Astrocyte (in vitro differentiated cells and primary cell): ENCODE measurements around the gene DNASE1L3. TPM values are rescaled to one million over a fixed set of nuclear protein-coding genes. Genes with fewer than 3 reads are reported as not detected.

Experiments
- DNase-seq: peaks from one replicate; pipeline ENCODE4 v3.0.0-alpha.2; 2010; ENCODE audit warnings: low read depth
- FAIRE-seq: peaks from 2 replicates; lab custom pipeline; 2011; peaks lifted over from hg19 to GRCh38; lab: Jason Lieb, UNC
- H2AFZ ChIP-seq: 2 replicates; pipeline ENCODE4 v1.6.0; 2012; ENCODE audit warnings: low read depth, low read length, inconsistent platforms
- H3K27ac ChIP-seq: 2 replicates; pipeline ENCODE4 v1.5.1; 2011; ENCODE audit warnings: low read depth, low read length, inconsistent platforms
- H3K27me3 ChIP-seq: 2 replicates; pipeline ENCODE4 v1.6.0; 2011; ENCODE audit warnings: low read length, inconsistent platforms; ENCODE audit not compliant: insufficient read depth
- H3K36me3 ChIP-seq: 2 replicates; pipeline ENCODE4 v1.5.1; 2011; ENCODE audit warnings: low read length, inconsistent platforms; ENCODE audit not compliant: insufficient read depth
- H3K4me1 ChIP-seq: 2 replicates; pipeline ENCODE4 v1.5.1; 2011; ENCODE audit warnings: low read length, inconsistent platforms; ENCODE audit not compliant: insufficient read depth
- H3K4me2 ChIP-seq: 2 replicates; pipeline ENCODE4 v1.6.0; 2012; ENCODE audit warnings: low read length, inconsistent platforms
- H3K4me3 ChIP-seq: 2 replicates; pipeline ENCODE4 v1.5.1; 2011; ENCODE audit warnings: low read depth, mild to moderate bottlenecking, low read length, inconsistent platforms; ENCODE audit not compliant: insufficient read depth
- H3K79me2 ChIP-seq: 2 replicates; pipeline ENCODE4 v1.6.0; 2012; ENCODE audit warnings: mild to moderate bottlenecking, low read length, inconsistent platforms; ENCODE audit not compliant: insufficient read depth
- H3K9ac ChIP-seq: 2 replicates; pipeline ENCODE4 v1.6.0; 2012; ENCODE audit warnings: mild to moderate bottlenecking, low read length, inconsistent platforms
- H3K9me3 ChIP-seq: 2 replicates; pipeline ENCODE4 v1.5.1; 2012; ENCODE audit warnings: low read depth, mild to moderate bottlenecking, low read length, inconsistent platforms; ENCODE audit not compliant: insufficient read depth
- H4K20me1 ChIP-seq: 2 replicates; pipeline ENCODE4 v1.6.0; 2012; ENCODE audit warnings: low read length, inconsistent platforms; ENCODE audit not compliant: insufficient read depth
- H3K27ac Mint-ChIP-seq: one replicate; pipeline ENCODE4 v1.8.0; 2021; ENCODE audit warnings: mild to moderate bottlenecking, mixed read lengths; ENCODE audit not compliant: unreplicated experiment
- H3K27me3 Mint-ChIP-seq: one replicate; pipeline ENCODE4 v1.8.0; 2021; ENCODE audit warnings: low read depth, mixed read lengths; ENCODE audit not compliant: unreplicated experiment
- H3K36me3 Mint-ChIP-seq: one replicate; pipeline ENCODE4 v1.8.0; 2021; ENCODE audit warnings: low read depth, mixed read lengths; ENCODE audit not compliant: unreplicated experiment
- H3K4me1 Mint-ChIP-seq: one replicate; pipeline ENCODE4 v1.8.0; 2021; ENCODE audit warnings: low read depth, mixed read lengths; ENCODE audit not compliant: unreplicated experiment
- H3K4me3 Mint-ChIP-seq: one replicate; pipeline ENCODE4 v1.8.0; 2021; ENCODE audit warnings: mild to moderate bottlenecking, moderate library complexity, mixed read lengths; ENCODE audit not compliant: unreplicated experiment
- H3K9me3 Mint-ChIP-seq: one replicate; pipeline ENCODE4 v1.8.0; 2021; ENCODE audit warnings: mild to moderate bottlenecking, mixed read lengths; ENCODE audit not compliant: unreplicated experiment
- EZH2 ChIP-seq: IDR thresholded peaks from 2 replicates; pipeline ENCODE4 v1.6.1; 2012; ENCODE audit warnings: mild to moderate bottlenecking, low read length, inconsistent platforms; ENCODE audit not compliant: insufficient read depth
- total RNA-seq: library from RNA; stranded (reverse); gene quantifications from 2 replicates; pipeline ENCODE4 v1.2.1, GENCODE V29; 2021
- TF ChIP-seq, protein P1 (sequence below): IDR thresholded peaks from 2 replicates; pipeline ENCODE4 v1.5.1; 2011; ENCODE audit warnings: low read depth, mild to moderate bottlenecking, inconsistent platforms, low read length, moderate library complexity; ENCODE audit not compliant: insufficient read depth

Gene DNASE1L3
- total RNA-seq, 1 donor from 2014 or later: not detected

DNA sequence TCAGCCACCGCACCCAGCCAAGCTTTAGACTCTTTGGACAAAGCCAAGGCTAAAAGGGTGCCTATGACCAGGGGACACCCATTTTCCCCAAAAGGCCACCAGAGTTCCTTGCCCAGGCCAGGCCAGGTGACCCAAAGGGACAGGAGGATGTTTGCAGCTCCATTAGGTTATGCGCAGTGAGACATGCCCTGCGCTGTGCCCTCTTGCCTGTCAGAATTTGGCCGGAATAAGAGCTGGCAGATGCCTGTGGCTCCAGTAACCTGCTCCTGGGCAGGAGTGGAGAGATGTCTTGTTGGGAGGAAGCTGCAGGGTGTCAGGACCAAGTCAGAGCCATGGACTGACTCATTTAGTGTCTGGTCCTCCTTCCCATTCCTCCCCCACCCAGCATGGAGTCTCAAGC, 20.5 kb downstream of the DNASE1L3 start:
- TF ChIP-seq, protein P1, sequence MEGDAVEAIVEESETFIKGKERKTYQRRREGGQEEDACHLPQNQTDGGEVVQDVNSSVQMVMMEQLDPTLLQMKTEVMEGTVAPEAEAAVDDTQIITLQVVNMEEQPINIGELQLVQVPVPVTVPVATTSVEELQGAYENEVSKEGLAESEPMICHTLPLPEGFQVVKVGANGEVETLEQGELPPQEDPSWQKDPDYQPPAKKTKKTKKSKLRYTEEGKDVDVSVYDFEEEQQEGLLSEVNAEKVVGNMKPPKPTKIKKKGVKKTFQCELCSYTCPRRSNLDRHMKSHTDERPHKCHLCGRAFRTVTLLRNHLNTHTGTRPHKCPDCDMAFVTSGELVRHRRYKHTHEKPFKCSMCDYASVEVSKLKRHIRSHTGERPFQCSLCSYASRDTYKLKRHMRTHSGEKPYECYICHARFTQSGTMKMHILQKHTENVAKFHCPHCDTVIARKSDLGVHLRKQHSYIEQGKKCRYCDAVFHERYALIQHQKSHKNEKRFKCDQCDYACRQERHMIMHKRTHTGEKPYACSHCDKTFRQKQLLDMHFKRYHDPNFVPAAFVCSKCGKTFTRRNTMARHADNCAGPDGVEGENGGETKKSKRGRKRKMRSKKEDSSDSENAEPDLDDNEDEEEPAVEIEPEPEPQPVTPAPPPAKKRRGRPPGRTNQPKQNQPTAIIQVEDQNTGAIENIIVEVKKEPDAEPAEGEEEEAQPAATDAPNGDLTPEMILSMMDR: no peak
- TF ChIP-seq EZH2: no peak
- Mint-ChIP-seq H3K4me1 (peaks cover 2% of the 10 kb centered on the region), H3K4me3 (no peak overlapping the region), H3K9me3 (no peaks in the 10 kb centered on the region), H3K27me3 (peaks cover 11% of the 10 kb centered on the region), H3K27ac (no peak overlapping the region), H3K36me3 (no peaks in the 10 kb centered on the region)
- no peak overlapping the region for H3K4me2 ChIP-seq
- H3K27me3 ChIP-seq: no peaks in the 10 kb centered on the region
- no peak overlapping the region for H3K4me3 ChIP-seq
- no peak for DNase-seq
- H3K9me3 ChIP-seq: no peaks in the 10 kb centered on the region
- no peak for FAIRE-seq
- H3K9ac ChIP-seq: no peak overlapping the region
- H3K27ac ChIP-seq: no peak overlapping the region
- H3K79me2 ChIP-seq: no peaks in the 10 kb centered on the region
- no peaks in the 10 kb centered on the region for H3K36me3 ChIP-seq
- H4K20me1 ChIP-seq: no peaks in the 10 kb centered on the region
- no peak overlapping the region for H2AFZ ChIP-seq
- H3K4me1 ChIP-seq: no peaks in the 10 kb centered on the region

DNA sequence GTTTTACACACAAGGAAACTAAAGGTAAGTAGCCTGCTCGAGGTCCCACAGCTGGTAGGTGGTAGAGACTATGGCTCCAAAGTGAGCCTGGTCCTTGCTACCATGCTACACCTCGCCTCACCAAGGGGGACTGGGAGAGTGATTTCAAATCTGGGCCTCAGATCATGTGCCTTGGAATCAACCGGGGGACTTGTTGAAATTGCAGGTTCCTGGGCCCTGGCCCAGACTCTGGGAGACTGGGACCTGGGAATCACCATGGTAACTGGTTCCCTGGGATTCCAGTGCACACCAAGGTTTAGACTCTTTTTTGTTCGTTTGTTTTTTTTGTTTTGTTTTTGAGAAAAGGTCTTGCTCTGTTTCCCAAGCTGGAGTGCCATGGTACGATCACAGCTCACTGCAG, 21.1 kb downstream of the DNASE1L3 start:
- Histone ChIP-seq H3K4me3 (no peak overlapping the region), H3K4me1 (no peaks in the 10 kb centered on the region)
- DNase-seq: no peak

DNA sequence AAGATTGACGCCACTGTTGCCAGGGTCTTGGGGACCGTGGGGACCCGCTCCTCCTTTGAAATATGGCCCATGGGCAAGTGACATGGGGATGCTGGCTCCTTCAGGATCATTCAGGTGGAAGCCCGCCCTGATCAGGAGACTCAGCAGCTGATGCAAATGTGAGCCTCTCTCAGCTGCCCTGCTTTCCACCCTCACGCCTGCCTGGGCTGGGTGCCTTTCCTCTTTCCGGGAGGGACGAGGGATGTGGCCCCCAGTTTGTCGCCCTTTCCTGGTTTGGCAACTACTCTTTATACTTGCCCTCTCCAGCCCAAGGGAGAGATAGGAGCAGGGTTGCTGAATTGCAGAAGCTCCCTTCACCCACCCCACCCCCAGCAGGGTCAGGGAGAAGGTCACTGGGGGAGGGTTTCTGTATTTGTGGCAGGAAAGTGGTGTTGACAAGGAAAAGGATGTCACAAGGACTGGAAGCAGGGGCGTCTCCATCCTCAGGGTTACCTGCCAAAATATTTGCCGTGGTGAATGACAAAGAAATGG, 21.8 kb downstream of the DNASE1L3 start:
- Mint-ChIP-seq H3K27me3 (peaks cover 10% of the 10 kb centered on the region), H3K4me3 (no peak overlapping the region), H3K36me3 (no peaks in the 10 kb centered on the region), H3K9me3 (no peaks in the 10 kb centered on the region), H3K4me1 (peaks cover 2% of the 10 kb centered on the region), H3K27ac (no peak overlapping the region)
- TF ChIP-seq, protein P1: no peak
- no peak for TF ChIP-seq EZH2
- Histone ChIP-seq H3K79me2 (no peaks in the 10 kb centered on the region), H3K4me2 (no peak overlapping the region), H3K4me1 (no peaks in the 10 kb centered on the region), H3K4me3 (no peak overlapping the region), H4K20me1 (no peaks in the 10 kb centered on the region), H3K27ac (no peak overlapping the region), H3K36me3 (no peaks in the 10 kb centered on the region), H3K27me3 (no peaks in the 10 kb centered on the region), H2AFZ (no peak overlapping the region), H3K9me3 (no peaks in the 10 kb centered on the region), H3K9ac (no peak overlapping the region)
- FAIRE-seq: no peak
- DNase-seq: no peak

More for the DNA sequence above, 21.1 kb downstream of the DNASE1L3 start:
- Mint-ChIP-seq H3K4me1 (peaks cover 2% of the 10 kb centered on the region), H3K9me3 (no peaks in the 10 kb centered on the region), H3K27ac (no peak overlapping the region), H3K36me3 (no peaks in the 10 kb centered on the region), H3K4me3 (no peak overlapping the region), H3K27me3 (peaks cover 10% of the 10 kb centered on the region)
- Histone ChIP-seq H3K79me2 (no peaks in the 10 kb centered on the region), H3K27me3 (no peaks in the 10 kb centered on the region), H3K27ac (no peak overlapping the region), H4K20me1 (no peaks in the 10 kb centered on the region), H3K4me2 (no peak overlapping the region), H3K9me3 (no peaks in the 10 kb centered on the region), H3K9ac (no peak overlapping the region), H3K36me3 (no peaks in the 10 kb centered on the region), H2AFZ (no peak overlapping the region)
- no peak for TF ChIP-seq EZH2
- TF ChIP-seq, protein P1: no peak
- FAIRE-seq: no peak
